ENCODE data around the gene UTP20.

UTP20 gene

GRCh38 chr12:101267111-101267510 lies 12.8 kb upstream of the UTP20 start:
- Histone ChIP-seq H3K4me1 (ENCODE audit: control insufficient read depth, insufficient read depth, low read length) (no peaks in the 10 kb centered on the region), H3K27ac (ENCODE audit: extremely low read depth, low read depth, low read length) (no peak overlapping the region), H3K4me3 (ENCODE audit: low read depth, low read length) (no peak overlapping the region), H3K9me3 (ENCODE audit: control insufficient read depth, insufficient read depth, low read depth, low read length) (no peaks in the 10 kb centered on the region), H3K36me3 (ENCODE audit: control insufficient read depth in 2 of 2, insufficient read depth in 1 of 2, low read length in 2 of 2) (no peaks in the 10 kb centered on the region)
- POLR2A ChIA-PET = no interaction called here
- CTCF ChIA-PET = no interaction called here
- TF ChIP-seq ZBTB11 (tag by site-specific recombination; conservative IDR thresholded peaks at IDR 0.05; ENCODE audit: low read depth) = no peak
- no peak for TF ChIP-seq ZNF2 (tag by site-specific recombination; IDR thresholded peaks at IDR 0.05)
- TF ChIP-seq ZNF140 (tag by site-specific recombination; IDR thresholded peaks at IDR 0.05) = no peak
- TF ChIP-seq ZBTB7A (tag by site-specific recombination; IDR thresholded peaks at IDR 0.05; ENCODE audit: low read depth) = no peak
- TF ChIP-seq SCRT2 (tag by site-specific recombination; IDR thresholded peaks at IDR 0.05) = peak; percentile 58

- Histone ChIP-seq H3K4me3 (ENCODE audit: low read depth, low read length) (no peak overlapping the region), H3K36me3 (ENCODE audit: control insufficient read depth in 2 of 2, insufficient read depth in 1 of 2, low read length in 2 of 2) (no peaks in the 10 kb centered on the region), H3K27ac (ENCODE audit: extremely low read depth, low read depth, low read length) (no peak overlapping the region), H3K4me1 (ENCODE audit: control insufficient read depth, insufficient read depth, low read length) (no peaks in the 10 kb centered on the region), H3K9me3 (ENCODE audit: control insufficient read depth, insufficient read depth, low read depth, low read length) (no peaks in the 10 kb centered on the region)
- CTCF ChIA-PET = interaction anchor here (0.6 kb wide), 1 partner anchor 105 kb away, joined by 5 read pairs; no protein-coding TSS in a partner anchor
- POLR2A ChIA-PET = no interaction called here
- no peak for TF ChIP-seq WT1 (tag by site-specific recombination; IDR thresholded peaks at IDR 0.05)
- TF ChIP-seq PRDM1 (tag by site-specific recombination; IDR thresholded peaks at IDR 0.05) = peak; percentile 94
- no peak for TF ChIP-seq ZNF10 (tag by site-specific recombination; IDR thresholded peaks at IDR 0.05)
- TF ChIP-seq ZNF596 (tag by site-specific recombination; IDR thresholded peaks at IDR 0.05) = no peak
These were observed 3.5 kb upstream of the UTP20 start for GRCh38 chr12:101276433-101276832.

- ChIA-PET POLR2A (no interaction called here), CTCF (no interaction called here)
- Histone ChIP-seq H3K4me1 (ENCODE audit: control insufficient read depth, insufficient read depth, low read length) (no peaks in the 10 kb centered on the region), H3K36me3 (ENCODE audit: control insufficient read depth in 2 of 2, insufficient read depth in 1 of 2, low read length in 2 of 2) (peaks cover 0 to 8% of the 10 kb centered on the region in 2 experiments; a peak in 1 of 3 replicates), H3K9me3 (ENCODE audit: control insufficient read depth, insufficient read depth, low read depth, low read length) (no peaks in the 10 kb centered on the region), H3K4me3 (ENCODE audit: low read depth, low read length) (no peak overlapping the region), H3K27ac (ENCODE audit: extremely low read depth, low read depth, low read length) (no peak overlapping the region)
- TF ChIP-seq ZNF548 (tag by site-specific recombination; IDR thresholded peaks at IDR 0.05) (no peak), AEBP2 (tag by site-specific recombination; IDR thresholded peaks at IDR 0.05; ENCODE audit: borderline replicate concordance) (no peak), ZFP37 (tag by site-specific recombination; IDR thresholded peaks at IDR 0.05) (no peak), ZNF514 (tag by site-specific recombination; IDR thresholded peaks at IDR 0.05) (no peak), ZNF518A (tag by site-specific recombination; conservative IDR thresholded peaks at IDR 0.05; ENCODE audit: low read depth) (no peak), ZBTB10 (tag by site-specific recombination; IDR thresholded peaks at IDR 0.05) (no peak), SP3 (tag by site-specific recombination; IDR thresholded peaks at IDR 0.05) (no peak), KLF9 (tag by site-specific recombination; IDR thresholded peaks at IDR 0.05; ENCODE audit: low read depth) (no peak), ZNF645 (tag by site-specific recombination; IDR thresholded peaks at IDR 0.05) (no peak), ZNF184 (tag by site-specific recombination; IDR thresholded peaks at IDR 0.05) (no peak)
These were observed 2.5 kb upstream of the UTP20 start for GRCh38 chr12:101277443-101277842.

Measured in HEK293 (cell line).